Measurements from ENCODE around the gene LENG8.

GRCh38 chr19:54422136-54422535 lies 26.9 kb upstream of the LENG8 start:
- TF ChIP-seq CTCF (IDR thresholded peaks at IDR 0.05) (no peak), POLR2A (IDR thresholded peaks at IDR 0.05) (no peak)
